Measurements from ENCODE around the gene BPIFB3. TPM values are rescaled to one million over a fixed set of nuclear protein-coding genes. Genes with fewer than 3 reads are reported as not detected.
A peak's percentile ranks its signal among the peaks of the same experiment; 100 is the strongest.

The BPIFB3 gene
- total RNA-seq, 1 experiment from 2014 or later = not detected

DNA sequence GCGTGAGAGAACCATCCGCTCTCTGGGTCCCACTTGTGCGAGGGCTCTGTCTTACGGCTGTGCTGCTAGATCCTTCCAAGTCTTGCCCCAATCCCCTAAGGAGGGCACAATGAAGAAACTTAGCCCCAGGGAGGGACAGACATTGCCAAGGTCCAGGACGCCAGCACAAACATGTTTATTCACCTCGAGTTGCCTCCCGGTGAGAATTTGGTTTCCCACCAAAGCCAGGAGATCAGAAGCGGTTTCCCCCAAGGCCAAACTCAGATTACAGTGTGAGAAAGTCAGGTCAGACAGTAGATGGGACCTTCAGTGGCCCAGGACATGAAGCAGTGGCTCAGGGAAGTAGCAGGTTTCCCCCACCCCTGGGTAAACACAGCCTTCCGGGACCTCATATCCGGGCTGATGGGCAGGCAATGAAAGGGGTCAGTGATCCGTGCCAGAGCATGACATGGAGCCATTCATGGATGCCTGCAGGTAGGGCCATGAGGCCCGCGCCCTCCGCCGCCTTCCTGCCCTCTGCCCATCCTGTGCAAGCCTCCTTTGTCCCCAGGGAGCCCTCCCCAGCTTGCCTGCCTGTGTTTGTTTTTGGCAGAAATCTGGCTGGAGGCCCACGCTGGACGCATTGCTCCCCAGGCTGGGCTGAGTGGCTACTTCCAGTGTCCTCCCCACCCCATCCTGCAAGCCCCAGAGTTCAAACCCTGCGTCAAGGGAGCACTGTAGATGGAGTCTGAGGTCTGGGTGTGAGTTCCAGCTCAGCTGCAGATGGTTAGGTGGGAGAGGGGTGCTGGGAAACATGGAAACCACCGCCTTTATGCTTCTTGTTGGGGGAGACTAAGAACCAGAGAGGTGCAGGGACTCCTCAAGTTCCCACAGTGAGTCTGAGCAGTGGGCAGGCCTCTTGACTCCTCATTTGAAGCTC, 44.2 kb upstream of the BPIFB3 start:
- H3K27ac Mint-ChIP-seq = no peak overlapping the region

DNA sequence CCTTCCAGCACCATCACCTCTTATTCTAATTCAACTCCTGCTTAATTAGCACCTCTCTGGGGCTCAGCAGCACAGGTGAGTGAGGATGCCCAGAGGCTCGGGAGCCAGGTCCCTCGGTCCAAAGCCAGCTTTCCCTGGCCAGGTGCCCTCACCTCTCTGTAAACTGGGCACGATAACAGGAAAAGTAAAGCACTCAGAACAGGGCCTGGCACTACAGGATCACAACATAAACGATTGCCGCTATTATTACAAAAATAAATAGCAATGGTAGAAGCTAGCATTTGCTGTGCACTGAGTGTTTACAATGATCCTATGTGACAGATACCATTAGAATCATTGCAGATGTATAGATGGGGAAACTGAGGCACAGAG, 43.6 kb upstream of the BPIFB3 start:
- TF ChIP-seq CREB1 (CRISPR knock-in tag; IDR thresholded peaks at IDR 0.05) = no peak

More for the DNA sequence above, 44.2 kb upstream of the BPIFB3 start:
- ATAC-seq = no peak
- TF ChIP-seq GABPB1 (CRISPR knock-in tag; IDR thresholded peaks at IDR 0.05) = peak; percentile 95
- no peak for TF ChIP-seq ZNF416 (CRISPR knock-in tag; IDR thresholded peaks at IDR 0.05)
- DNase-seq (ENCODE audit: low spot score) = no peak
- Mint-ChIP-seq H3K4me3 (no peak overlapping the region), H3K27me3 (ENCODE audit: low read depth) (no peaks in the 10 kb centered on the region), H3K9me3 (peaks cover 6% of the 10 kb centered on the region), H3K4me1 (peaks cover 9% of the 10 kb centered on the region; the same call in 1 of the 2 replicates), H3K36me3 (no peaks in the 10 kb centered on the region; the same call in 1 of the 2 replicates)
- CTCF ChIA-PET = interaction anchor here (1.1 to 1.3 kb wide), 3 partner anchors 13 to 107 kb away, joined by 3 to 5 read pairs (median 4); no protein-coding TSS in a partner anchor
- POLR2A ChIA-PET = no interaction called here

DNA sequence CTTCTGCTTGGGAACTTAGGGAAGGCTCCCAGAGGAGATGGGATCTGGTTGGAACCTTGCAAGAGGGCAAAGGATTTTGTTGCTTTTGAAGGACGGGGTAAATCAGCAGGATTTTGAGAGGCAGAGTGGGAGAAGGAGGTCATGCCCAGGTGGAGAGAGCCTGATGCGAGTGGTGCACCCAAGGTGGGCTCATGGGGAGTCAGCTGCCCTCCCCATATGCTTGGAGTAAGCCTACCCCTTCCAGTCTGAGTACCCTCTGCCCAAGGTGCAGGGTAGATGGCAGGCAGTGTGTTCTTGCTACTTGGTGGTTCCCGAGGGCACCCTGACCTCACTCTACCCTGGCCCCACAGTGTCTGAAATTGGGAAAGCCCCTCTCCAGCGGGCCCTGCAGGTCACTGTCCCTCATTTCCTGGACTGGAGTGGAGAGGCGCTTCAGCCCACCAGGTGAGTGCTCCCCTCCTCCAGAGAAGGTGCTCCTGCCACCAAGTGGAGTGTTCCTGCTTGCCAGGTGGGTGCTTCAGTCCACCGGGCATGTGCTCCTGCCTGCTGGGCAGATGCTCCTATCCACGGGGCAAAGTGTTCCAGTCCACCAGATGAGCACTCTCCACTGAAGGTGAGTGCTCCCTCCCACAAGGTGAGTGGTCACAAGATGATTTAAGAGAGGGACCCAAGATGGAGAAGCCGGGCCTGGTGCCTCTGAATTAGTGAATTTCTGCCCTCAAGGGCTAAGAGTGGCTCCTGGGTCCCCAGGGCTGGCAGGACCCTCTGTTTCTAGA, 42.8 kb upstream of the BPIFB3 start:
- no peaks in the 10 kb centered on the region for H3K36me3 Mint-ChIP-seq
- TF ChIP-seq ZNF263 (CRISPR knock-in tag; IDR thresholded peaks at IDR 0.05; ENCODE audit: low read depth) (peak; percentile 88; the same call in 1 of the 2 replicates), NR3C1 (CRISPR knock-in tag; conservative IDR thresholded peaks at IDR 0.05; ENCODE audit: low read depth) (no peak)
- no peak for ATAC-seq
- CTCF ChIA-PET = interaction anchor here (1.1 kb wide), 1 partner anchor 15 kb away, joined by 5 read pairs; no protein-coding TSS in a partner anchor
- POLR2A ChIA-PET = no interaction called here
- H3K4me3 Mint-ChIP-seq = no peak overlapping the region
- peaks cover 16% of the 10 kb centered on the region; the same call in 1 of the 2 replicates for H3K4me1 Mint-ChIP-seq
- no peak overlapping the region for H3K27ac Mint-ChIP-seq
- H3K9me3 Mint-ChIP-seq = no peaks in the 10 kb centered on the region
- no peaks in the 10 kb centered on the region for H3K27me3 Mint-ChIP-seq (ENCODE audit: low read depth)
- DNase-seq (ENCODE audit: low spot score) = no peak

More for the DNA sequence above, 43.6 kb upstream of the BPIFB3 start:
- DNase-seq (ENCODE audit: low spot score) (no peak), ATAC-seq (no peak)
- Mint-ChIP-seq H3K4me3 (no peak overlapping the region), H3K4me1 (peaks cover 13% of the 10 kb centered on the region; the same call in 1 of the 2 replicates), H3K27me3 (ENCODE audit: low read depth) (no peaks in the 10 kb centered on the region), H3K9me3 (peaks cover 4% of the 10 kb centered on the region), H3K27ac (no peak overlapping the region), H3K36me3 (no peaks in the 10 kb centered on the region; the same call in 1 of the 2 replicates)
- ChIA-PET POLR2A (no interaction called here), CTCF (interaction anchor here (1.1 to 1.2 kb wide), 2 partner anchors 14 to 108 kb away, joined by 3 to 5 read pairs; no protein-coding TSS in a partner anchor)

DNA sequence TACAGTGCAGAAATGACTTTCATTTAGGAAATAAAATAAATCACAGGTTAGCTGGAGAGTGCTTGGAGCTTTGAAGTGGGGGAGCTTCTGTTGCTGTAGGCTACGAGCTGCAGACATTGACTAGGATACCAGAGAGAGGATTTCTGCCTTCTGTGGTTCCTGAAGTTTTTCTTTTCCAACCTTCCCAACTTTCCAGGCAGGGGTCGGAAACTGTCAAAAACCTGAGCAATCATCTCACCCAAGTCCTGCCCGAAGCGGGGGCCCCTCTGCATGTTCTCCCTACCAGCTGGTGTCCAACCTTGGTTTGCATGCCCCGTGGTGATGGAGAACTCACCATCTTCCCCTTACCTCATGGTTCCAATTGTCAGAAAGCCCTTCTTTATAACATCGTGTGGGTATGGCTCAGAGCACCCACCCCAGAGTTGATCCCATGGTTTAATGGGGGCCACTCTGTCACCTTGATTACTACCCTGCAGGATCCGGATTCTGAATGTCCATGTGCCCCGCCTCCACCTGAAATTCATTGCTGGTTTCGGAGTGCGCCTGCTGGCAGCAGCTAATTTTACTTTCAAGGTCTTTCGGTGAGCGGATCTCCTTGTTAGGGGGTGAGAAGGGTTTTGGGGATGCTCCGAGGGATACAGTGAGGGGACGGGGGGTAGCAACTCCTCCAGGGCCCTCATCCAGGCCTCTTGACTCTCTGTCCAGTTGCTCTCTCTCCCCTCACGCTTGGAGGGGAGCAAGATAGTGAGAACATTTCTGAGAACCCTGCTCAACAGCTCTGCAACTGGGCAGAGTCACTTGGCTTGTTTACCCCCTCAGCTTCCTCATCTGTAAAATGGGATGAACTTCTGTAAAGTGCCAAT, 41.1 kb upstream of the BPIFB3 start:
- ATAC-seq = no peak
- Mint-ChIP-seq H3K36me3 (no peaks in the 10 kb centered on the region), H3K4me1 (peaks cover 16% of the 10 kb centered on the region; the same call in 1 of the 2 replicates), H3K9me3 (no peaks in the 10 kb centered on the region), H3K27me3 (ENCODE audit: low read depth) (no peaks in the 10 kb centered on the region), H3K27ac (no peak overlapping the region), H3K4me3 (no peak overlapping the region)
- ChIA-PET POLR2A (no interaction called here), CTCF (no interaction called here)
- DNase-seq (ENCODE audit: low spot score) = no peak
- TF ChIP-seq SOX15 (CRISPR knock-in tag; IDR thresholded peaks at IDR 0.05) = no peak
- no peak for TF ChIP-seq KAT7 (CRISPR knock-in tag; IDR thresholded peaks at IDR 0.05; ENCODE audit: borderline replicate concordance)
- TF ChIP-seq, protein P1, sequence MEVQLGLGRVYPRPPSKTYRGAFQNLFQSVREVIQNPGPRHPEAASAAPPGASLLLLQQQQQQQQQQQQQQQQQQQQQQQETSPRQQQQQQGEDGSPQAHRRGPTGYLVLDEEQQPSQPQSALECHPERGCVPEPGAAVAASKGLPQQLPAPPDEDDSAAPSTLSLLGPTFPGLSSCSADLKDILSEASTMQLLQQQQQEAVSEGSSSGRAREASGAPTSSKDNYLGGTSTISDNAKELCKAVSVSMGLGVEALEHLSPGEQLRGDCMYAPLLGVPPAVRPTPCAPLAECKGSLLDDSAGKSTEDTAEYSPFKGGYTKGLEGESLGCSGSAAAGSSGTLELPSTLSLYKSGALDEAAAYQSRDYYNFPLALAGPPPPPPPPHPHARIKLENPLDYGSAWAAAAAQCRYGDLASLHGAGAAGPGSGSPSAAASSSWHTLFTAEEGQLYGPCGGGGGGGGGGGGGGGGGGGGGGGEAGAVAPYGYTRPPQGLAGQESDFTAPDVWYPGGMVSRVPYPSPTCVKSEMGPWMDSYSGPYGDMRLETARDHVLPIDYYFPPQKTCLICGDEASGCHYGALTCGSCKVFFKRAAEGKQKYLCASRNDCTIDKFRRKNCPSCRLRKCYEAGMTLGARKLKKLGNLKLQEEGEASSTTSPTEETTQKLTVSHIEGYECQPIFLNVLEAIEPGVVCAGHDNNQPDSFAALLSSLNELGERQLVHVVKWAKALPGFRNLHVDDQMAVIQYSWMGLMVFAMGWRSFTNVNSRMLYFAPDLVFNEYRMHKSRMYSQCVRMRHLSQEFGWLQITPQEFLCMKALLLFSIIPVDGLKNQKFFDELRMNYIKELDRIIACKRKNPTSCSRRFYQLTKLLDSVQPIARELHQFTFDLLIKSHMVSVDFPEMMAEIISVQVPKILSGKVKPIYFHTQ (CRISPR knock-in tag; IDR thresholded peaks at IDR 0.05) = no peak
- TF ChIP-seq, protein P2, sequence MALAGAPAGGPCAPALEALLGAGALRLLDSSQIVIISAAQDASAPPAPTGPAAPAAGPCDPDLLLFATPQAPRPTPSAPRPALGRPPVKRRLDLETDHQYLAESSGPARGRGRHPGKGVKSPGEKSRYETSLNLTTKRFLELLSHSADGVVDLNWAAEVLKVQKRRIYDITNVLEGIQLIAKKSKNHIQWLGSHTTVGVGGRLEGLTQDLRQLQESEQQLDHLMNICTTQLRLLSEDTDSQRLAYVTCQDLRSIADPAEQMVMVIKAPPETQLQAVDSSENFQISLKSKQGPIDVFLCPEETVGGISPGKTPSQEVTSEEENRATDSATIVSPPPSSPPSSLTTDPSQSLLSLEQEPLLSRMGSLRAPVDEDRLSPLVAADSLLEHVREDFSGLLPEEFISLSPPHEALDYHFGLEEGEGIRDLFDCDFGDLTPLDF (CRISPR knock-in tag; IDR thresholded peaks at IDR 0.05) = no peak
- TF ChIP-seq ETV6 (CRISPR knock-in tag; IDR thresholded peaks at IDR 0.05) = no peak
- TF ChIP-seq ZNF232 (CRISPR knock-in tag; IDR thresholded peaks at IDR 0.05) = no peak
- TF ChIP-seq MXD4 (CRISPR knock-in tag; IDR thresholded peaks at IDR 0.05; ENCODE audit: borderline replicate concordance) = no peak
- TF ChIP-seq, protein P3, sequence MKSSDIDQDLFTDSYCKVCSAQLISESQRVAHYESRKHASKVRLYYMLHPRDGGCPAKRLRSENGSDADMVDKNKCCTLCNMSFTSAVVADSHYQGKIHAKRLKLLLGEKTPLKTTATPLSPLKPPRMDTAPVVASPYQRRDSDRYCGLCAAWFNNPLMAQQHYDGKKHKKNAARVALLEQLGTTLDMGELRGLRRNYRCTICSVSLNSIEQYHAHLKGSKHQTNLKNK (CRISPR knock-in tag; IDR thresholded peaks at IDR 0.05) = no peak
- TF ChIP-seq, protein P4, sequence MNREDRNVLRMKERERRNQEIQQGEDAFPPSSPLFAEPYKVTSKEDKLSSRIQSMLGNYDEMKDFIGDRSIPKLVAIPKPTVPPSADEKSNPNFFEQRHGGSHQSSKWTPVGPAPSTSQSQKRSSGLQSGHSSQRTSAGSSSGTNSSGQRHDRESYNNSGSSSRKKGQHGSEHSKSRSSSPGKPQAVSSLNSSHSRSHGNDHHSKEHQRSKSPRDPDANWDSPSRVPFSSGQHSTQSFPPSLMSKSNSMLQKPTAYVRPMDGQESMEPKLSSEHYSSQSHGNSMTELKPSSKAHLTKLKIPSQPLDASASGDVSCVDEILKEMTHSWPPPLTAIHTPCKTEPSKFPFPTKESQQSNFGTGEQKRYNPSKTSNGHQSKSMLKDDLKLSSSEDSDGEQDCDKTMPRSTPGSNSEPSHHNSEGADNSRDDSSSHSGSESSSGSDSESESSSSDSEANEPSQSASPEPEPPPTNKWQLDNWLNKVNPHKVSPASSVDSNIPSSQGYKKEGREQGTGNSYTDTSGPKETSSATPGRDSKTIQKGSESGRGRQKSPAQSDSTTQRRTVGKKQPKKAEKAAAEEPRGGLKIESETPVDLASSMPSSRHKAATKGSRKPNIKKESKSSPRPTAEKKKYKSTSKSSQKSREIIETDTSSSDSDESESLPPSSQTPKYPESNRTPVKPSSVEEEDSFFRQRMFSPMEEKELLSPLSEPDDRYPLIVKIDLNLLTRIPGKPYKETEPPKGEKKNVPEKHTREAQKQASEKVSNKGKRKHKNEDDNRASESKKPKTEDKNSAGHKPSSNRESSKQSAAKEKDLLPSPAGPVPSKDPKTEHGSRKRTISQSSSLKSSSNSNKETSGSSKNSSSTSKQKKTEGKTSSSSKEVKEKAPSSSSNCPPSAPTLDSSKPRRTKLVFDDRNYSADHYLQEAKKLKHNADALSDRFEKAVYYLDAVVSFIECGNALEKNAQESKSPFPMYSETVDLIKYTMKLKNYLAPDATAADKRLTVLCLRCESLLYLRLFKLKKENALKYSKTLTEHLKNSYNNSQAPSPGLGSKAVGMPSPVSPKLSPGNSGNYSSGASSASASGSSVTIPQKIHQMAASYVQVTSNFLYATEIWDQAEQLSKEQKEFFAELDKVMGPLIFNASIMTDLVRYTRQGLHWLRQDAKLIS (CRISPR knock-in tag; IDR thresholded peaks at IDR 0.05; ENCODE audit: borderline replicate concordance) = no peak

All from WTC11 (cell line).